Testis (tissue), 3 donors: ENCODE data around the gene PCDHGA7. TPM values are rescaled to one million over a fixed set of nuclear protein-coding genes. Genes with fewer than 3 reads are reported as not detected.

Experiments used
- DNase-seq: peaks from one replicate; pipeline ENCODE4 v3.0.0-alpha.2; 2019
- H3K27ac ChIP-seq, 2 donors: fragments of 200-600 bp; sonication (generic); one replicate each; pipeline ENCODE4 v1.5.1; 2019
- H3K27me3 ChIP-seq: fragments of 200-600 bp; sonication (generic); one replicate; pipeline ENCODE4 v1.5.1; 2019
- H3K36me3 ChIP-seq: fragments of 200-600 bp; sonication (generic); one replicate; pipeline ENCODE4 v1.5.1; 2017; ENCODE audit warnings: low read depth; ENCODE audit errors: missing control alignments
- H3K4me1 ChIP-seq: fragments of 200-600 bp; sonication (generic); one replicate; pipeline ENCODE4 v1.5.1; 2019
- H3K4me3 ChIP-seq, 2 donors: fragments of 200-600 bp; sonication (generic); one replicate each; pipeline ENCODE4 v1.5.1; 2017 to 2019
- H3K9me3 ChIP-seq: fragments of 200-600 bp; sonication (generic); one replicate; pipeline ENCODE4 v1.5.1; 2017
- POLR2A ChIP-seq: fragments of 450-650 bp; IDR thresholded peaks from one replicate; pipeline ENCODE4 v1.6.1; 2017; ENCODE audit warnings: antibody characterized with exemption, mild to moderate bottlenecking, moderate library complexity
- WGBS, 2 donors: methylation state at CpG; one replicate each; pipeline ENCODE4 v1.1.5; 2018; 5-methylcytosine and 5-hydroxymethylcytosine counted together
- intact Hi-C: fragments of 100-400 bp; cut with DNase I; formaldehyde crosslinking; loops from one replicate; pipeline ENCODE4 v1.15.1; 2023; ENCODE audit warnings: low total_unique reads
- polyA plus RNA-seq: library from polyadenylated mRNA; stranded (reverse); fragments of 350-450 nt; fragmentation: Illumina TruSeq; extraction: RNeasy Lipid Tissue Mini Kit (QIAGEN cat#74804); gene quantifications from one replicate; pipeline ENCODE4 v1.2.3, GENCODE V29; 2014; ENCODE audit warnings: low read depth, low replicate concordance; ENCODE audit not compliant: insufficient read depth
- total RNA-seq, 2 donors: library from RNA; depleted of rRNA; stranded (reverse); fragments of >200 nt; gene quantifications; one replicate each; pipeline ENCODE4 v1.2.3, GENCODE V29; 2016
- TF ChIP-seq, protein P1 (sequence below), 3 experiments: fragments of 450-650 bp in 2 of 3; fragments of 200-600 bp in 1 of 3; sonication (generic) in 1 of 3; IDR thresholded peaks; one replicate each; pipeline ENCODE4 v1.5.1; 2016 to 2019; ENCODE audit warnings: antibody characterized with exemption in 3 of 3, mild to moderate bottlenecking in 2 of 3, moderate library complexity in 1 of 3

Gene PCDHGA7
- total and polyA plus RNA-seq, 3 donors from 2014 or later: 1.6 to 12.7 (median 11.1) TPM

- intact Hi-C loops: no loop called here
- Histone ChIP-seq H3K4me3 (peak within 1 kb of the TSS in 1 of 2 donors; percentile 24), H3K27ac (no peak within 1 kb of the TSS)
Measured at GRCh38 chr5:141359790-141360426, 22.6 kb upstream of the PCDHGA7 start, which contains the start of gene PCDHGB2. TSS of gene PCDHGB2 (plus strand) at chr5:141359994. CDS start at chr5:141360136, 142 bp downstream.

GRCh38 chr5:141360685-141361084 lies 21.9 kb upstream of the PCDHGA7 start:
- H3K4me3 ChIP-seq: no peak overlapping the region
- no peaks in the 10 kb centered on the region for H3K27me3 ChIP-seq
- H3K27ac ChIP-seq: no peak overlapping the region
- DNase-seq: no peak
- no peaks in the 10 kb centered on the region for H3K9me3 ChIP-seq
- TF ChIP-seq, protein P1, sequence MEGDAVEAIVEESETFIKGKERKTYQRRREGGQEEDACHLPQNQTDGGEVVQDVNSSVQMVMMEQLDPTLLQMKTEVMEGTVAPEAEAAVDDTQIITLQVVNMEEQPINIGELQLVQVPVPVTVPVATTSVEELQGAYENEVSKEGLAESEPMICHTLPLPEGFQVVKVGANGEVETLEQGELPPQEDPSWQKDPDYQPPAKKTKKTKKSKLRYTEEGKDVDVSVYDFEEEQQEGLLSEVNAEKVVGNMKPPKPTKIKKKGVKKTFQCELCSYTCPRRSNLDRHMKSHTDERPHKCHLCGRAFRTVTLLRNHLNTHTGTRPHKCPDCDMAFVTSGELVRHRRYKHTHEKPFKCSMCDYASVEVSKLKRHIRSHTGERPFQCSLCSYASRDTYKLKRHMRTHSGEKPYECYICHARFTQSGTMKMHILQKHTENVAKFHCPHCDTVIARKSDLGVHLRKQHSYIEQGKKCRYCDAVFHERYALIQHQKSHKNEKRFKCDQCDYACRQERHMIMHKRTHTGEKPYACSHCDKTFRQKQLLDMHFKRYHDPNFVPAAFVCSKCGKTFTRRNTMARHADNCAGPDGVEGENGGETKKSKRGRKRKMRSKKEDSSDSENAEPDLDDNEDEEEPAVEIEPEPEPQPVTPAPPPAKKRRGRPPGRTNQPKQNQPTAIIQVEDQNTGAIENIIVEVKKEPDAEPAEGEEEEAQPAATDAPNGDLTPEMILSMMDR (IDR thresholded peaks at IDR 0.05): no peak
- no peak for TF ChIP-seq POLR2A
- intact Hi-C loops: no loop called here
- 27 to 32% methylated on average over 15 of the region's 15 CpGs for WGBS, 2 donors
- H3K4me1 ChIP-seq: no peaks in the 10 kb centered on the region
- no peaks in the 10 kb centered on the region for H3K36me3 ChIP-seq

More at GRCh38 chr5:141359790-141360426, 22.6 kb upstream of the PCDHGA7 start, which contains the start of gene PCDHGB2:
- Histone ChIP-seq H3K36me3 (no peaks in the 10 kb centered on the region), H3K9me3 (no peaks in the 10 kb centered on the region), H3K4me1 (no peaks in the 10 kb centered on the region), H3K27me3 (no peaks in the 10 kb centered on the region)
- TF ChIP-seq, protein P1 (IDR thresholded peaks at IDR 0.05): peak in 2 of 3 experiments; percentile 17 to 39
- TF ChIP-seq POLR2A: no peak
- no peak for DNase-seq
- WGBS, 2 donors: 14 to 20% methylated on average over 24 of the region's 24 CpGs

DNA sequence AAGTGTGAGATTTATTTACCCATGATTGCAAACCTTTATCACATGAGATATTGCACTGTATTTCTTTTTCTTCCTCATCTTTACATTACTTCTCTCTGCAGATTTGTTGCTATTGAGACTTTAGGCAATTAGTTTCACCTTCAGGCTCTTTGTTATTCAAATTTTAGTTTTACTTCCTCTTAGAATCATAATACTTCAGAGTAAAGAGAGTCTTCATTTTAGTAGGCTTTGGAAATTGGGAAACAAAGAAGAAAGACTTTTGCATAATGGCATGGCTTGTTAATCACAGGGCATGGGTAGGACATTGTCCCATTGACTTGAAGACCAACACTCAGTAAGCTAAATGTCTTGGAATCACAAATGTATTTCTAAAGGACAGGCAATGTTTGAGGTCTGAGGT lies 19.8 kb upstream of the PCDHGA7 start:
- H3K9me3 ChIP-seq: no peaks in the 10 kb centered on the region
- no peaks in the 10 kb centered on the region for H3K36me3 ChIP-seq
- H3K4me1 ChIP-seq: no peaks in the 10 kb centered on the region
- TF ChIP-seq POLR2A: no peak
- TF ChIP-seq, protein P1 (IDR thresholded peaks at IDR 0.05): no peak
- no peaks in the 10 kb centered on the region for H3K27me3 ChIP-seq
- H3K4me3 ChIP-seq: no peak overlapping the region
- no peak overlapping the region for H3K27ac ChIP-seq
- DNase-seq: no peak
- intact Hi-C loops: no loop called here

- Histone ChIP-seq H3K4me1 (no peaks in the 10 kb centered on the region), H3K9me3 (no peaks in the 10 kb centered on the region)
Measured at GRCh38 chr5:141363952-141364660, 18.4 kb upstream of the PCDHGA7 start, which contains the start of gene PCDHGA5. TSS of gene PCDHGA5 (plus strand) at chr5:141364162. CDS start at chr5:141364331, 169 bp downstream.

More at GRCh38 chr5:141363952-141364660, 18.4 kb upstream of the PCDHGA7 start, which contains the start of gene PCDHGA5:
- TF ChIP-seq POLR2A: no peak
- TF ChIP-seq, protein P1 (IDR thresholded peaks at IDR 0.05): no peak
- Histone ChIP-seq H3K27me3 (no peaks in the 10 kb centered on the region), H3K4me3 (peak within 1 kb of the TSS in 1 of 2 donors; percentile 27), H3K36me3 (no peaks in the 10 kb centered on the region), H3K27ac (no peak within 1 kb of the TSS)
- no peak for DNase-seq
- WGBS, 2 donors: 17 to 20% methylated on average over 28 to 34 of the region's 34 CpGs
- intact Hi-C loops: no loop called here
